Nephron progenitor cell (in vitro differentiated cells): ENCODE results near the gene MMP24.
"Not testable (repeated sequence)": the region's sequence is repeated elsewhere in the genome, so short reads cannot be mapped to it uniquely, and the experiment has no call there.

Experiments
- DNase-seq: peaks from one replicate; pipeline ENCODE4 v3.0.0; 2021
- H3K27ac Mint-ChIP-seq: 2 replicates; pipeline ENCODE4 v1.8.0; 2021; ENCODE audit warnings: mild to moderate bottlenecking, moderate library complexity, mixed read lengths
- H3K27me3 Mint-ChIP-seq: 2 replicates; pipeline ENCODE4 v1.8.0; 2021; ENCODE audit warnings: mild to moderate bottlenecking, low read depth, mixed read lengths; ENCODE audit not compliant: poor library complexity
- H3K36me3 Mint-ChIP-seq: 2 replicates; pipeline ENCODE4 v1.8.0; 2021; ENCODE audit warnings: low read depth, mixed read lengths
- H3K4me1 Mint-ChIP-seq: 2 replicates; pipeline ENCODE4 v1.8.0; 2021; ENCODE audit warnings: mixed read lengths
- H3K4me3 Mint-ChIP-seq: 2 replicates; pipeline ENCODE4 v1.8.0; 2021; ENCODE audit warnings: mild to moderate bottlenecking, moderate library complexity, mixed read lengths
- H3K9me3 Mint-ChIP-seq: 2 replicates; pipeline ENCODE4 v1.8.0; 2021; ENCODE audit warnings: mild to moderate bottlenecking, moderate library complexity, mixed read lengths
- TF ChIP-seq, protein P1 (sequence below): fragments of 200-600 bp; sonication (generic); IDR thresholded peaks from 2 replicates; pipeline ENCODE4 v1.5.0; 2021; ENCODE audit warnings: antibody characterized with exemption

The MMP24 gene

GRCh38 chr20:35226126-35226883 lies at the start of gene MMP24:
Gene MMP24 (plus strand): TSS chr20:35226690. CDS start chr20:35226739, 49 bp downstream.
- Mint-ChIP-seq H3K36me3 (no peaks in the 10 kb centered on the region), H3K9me3 (peaks cover 4% of the 10 kb centered on the region), H3K27ac (no peak within 1 kb of the TSS), H3K4me3 (peak within 1 kb of the TSS; percentile 80), H3K4me1 (peaks cover 16% of the 10 kb centered on the region), H3K27me3 (peaks cover 79% of the 10 kb centered on the region)
- TF ChIP-seq, protein P1, sequence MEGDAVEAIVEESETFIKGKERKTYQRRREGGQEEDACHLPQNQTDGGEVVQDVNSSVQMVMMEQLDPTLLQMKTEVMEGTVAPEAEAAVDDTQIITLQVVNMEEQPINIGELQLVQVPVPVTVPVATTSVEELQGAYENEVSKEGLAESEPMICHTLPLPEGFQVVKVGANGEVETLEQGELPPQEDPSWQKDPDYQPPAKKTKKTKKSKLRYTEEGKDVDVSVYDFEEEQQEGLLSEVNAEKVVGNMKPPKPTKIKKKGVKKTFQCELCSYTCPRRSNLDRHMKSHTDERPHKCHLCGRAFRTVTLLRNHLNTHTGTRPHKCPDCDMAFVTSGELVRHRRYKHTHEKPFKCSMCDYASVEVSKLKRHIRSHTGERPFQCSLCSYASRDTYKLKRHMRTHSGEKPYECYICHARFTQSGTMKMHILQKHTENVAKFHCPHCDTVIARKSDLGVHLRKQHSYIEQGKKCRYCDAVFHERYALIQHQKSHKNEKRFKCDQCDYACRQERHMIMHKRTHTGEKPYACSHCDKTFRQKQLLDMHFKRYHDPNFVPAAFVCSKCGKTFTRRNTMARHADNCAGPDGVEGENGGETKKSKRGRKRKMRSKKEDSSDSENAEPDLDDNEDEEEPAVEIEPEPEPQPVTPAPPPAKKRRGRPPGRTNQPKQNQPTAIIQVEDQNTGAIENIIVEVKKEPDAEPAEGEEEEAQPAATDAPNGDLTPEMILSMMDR, result no peak
- DNase-seq, result peak; percentile 25

DNA sequence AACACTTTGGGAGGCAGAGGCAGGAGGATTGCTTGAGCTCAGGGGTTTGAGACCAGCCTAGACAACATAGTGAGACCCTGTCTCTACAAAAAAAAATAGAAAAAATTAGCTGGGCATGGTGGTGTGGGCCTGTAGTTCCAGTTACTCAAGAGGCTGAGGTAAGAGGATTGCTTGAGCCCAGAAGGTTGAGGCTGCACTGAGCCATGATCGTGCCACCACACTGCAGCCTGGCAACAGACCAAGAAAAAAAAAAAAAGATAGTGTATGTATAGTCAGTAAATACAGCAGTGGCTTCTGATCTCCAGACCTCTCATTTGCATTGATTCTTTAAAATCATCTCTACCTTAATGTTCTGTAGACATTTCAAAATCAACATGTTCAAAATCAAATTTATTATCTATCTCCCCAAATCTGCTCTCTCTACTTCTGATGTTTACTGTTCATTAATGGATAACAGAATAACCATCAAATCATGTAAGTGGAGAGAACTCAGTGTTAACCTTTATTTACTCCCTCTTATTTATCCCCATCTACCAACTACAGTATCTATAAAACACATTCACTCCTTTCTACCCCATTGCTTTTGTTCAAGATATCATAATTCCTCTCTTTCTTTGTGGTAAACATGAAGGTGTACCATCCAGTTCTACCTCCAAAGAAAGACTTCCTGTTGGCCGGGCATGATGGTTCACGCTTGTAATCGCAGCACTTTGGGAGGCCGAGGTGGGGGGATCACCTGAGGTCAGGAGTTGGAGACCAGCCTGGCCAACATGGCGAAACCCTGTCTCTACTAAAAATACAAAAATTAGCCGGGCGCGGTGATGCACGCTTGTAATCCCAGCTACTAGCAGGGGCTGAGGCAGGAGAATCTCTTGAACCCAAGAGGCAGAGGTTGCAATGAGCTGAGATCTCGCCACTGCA lies 46.9 kb upstream of the MMP24 start:
- H3K4me3 Mint-ChIP-seq, result no peak overlapping the region
- peaks cover 3% of the 10 kb centered on the region for H3K9me3 Mint-ChIP-seq
- H3K27ac Mint-ChIP-seq, result no peak overlapping the region
- TF ChIP-seq, protein P1, result no peak
- H3K4me1 Mint-ChIP-seq, result no peaks in the 10 kb centered on the region
- H3K27me3 Mint-ChIP-seq, result peaks cover 15% of the 10 kb centered on the region
- no peaks in the 10 kb centered on the region for H3K36me3 Mint-ChIP-seq
- DNase-seq, result no peak

DNA sequence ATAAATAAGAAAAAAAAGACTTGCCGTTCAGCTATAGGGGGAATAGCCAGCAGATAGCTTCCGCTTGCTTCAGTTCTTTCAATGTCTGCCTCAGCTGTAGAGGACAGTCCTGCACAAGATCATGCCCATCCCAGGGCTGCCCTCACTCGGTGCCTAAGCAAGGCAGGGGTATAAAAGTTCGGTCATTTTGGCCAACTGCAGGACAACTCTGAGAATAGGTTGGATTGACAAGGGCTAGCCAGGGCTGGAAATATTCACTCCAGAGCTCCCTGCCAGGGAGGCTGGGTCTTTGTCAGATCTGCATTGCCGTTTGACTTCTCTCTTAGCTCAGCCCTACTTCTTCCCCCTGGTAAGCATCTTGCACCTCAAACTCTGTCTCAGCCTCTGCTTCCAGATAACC lies 46.2 kb upstream of the MMP24 start:
- H3K27ac Mint-ChIP-seq, result no peak overlapping the region

GRCh38 chr20:35181731-35182130 lies 44.8 kb upstream of the MMP24 start:
- Mint-ChIP-seq H3K9me3 (no peaks in the 10 kb centered on the region), H3K36me3 (no peaks in the 10 kb centered on the region), H3K27me3 (peaks cover 13% of the 10 kb centered on the region), H3K4me1 (no peaks in the 10 kb centered on the region), H3K27ac (no peak overlapping the region), H3K4me3 (no peak overlapping the region)
- TF ChIP-seq, protein P1, result no peak
- no peak for DNase-seq

More for the DNA sequence above, 46.2 kb upstream of the MMP24 start:
- H3K4me1 Mint-ChIP-seq, result no peaks in the 10 kb centered on the region
- H3K36me3 Mint-ChIP-seq, result no peaks in the 10 kb centered on the region
- no peak overlapping the region for H3K4me3 Mint-ChIP-seq
- DNase-seq, result no peak
- peaks cover 3% of the 10 kb centered on the region for H3K9me3 Mint-ChIP-seq
- TF ChIP-seq, protein P1, result no peak
- H3K27me3 Mint-ChIP-seq, result peaks cover 11% of the 10 kb centered on the region

- H3K27ac Mint-ChIP-seq, H3K36me3 Mint-ChIP-seq, H3K4me1 Mint-ChIP-seq, H3K4me3 Mint-ChIP-seq, DNase-seq: not testable (repeated sequence)
- peaks cover 17% of the 10 kb centered on the region for H3K27me3 Mint-ChIP-seq
- H3K9me3 Mint-ChIP-seq, result peaks cover 11% of the 10 kb centered on the region
Observed at GRCh38 chr20:35186691-35187289, 39.7 kb upstream of the MMP24 start.
